ENCODE results near the gene PPFIA4. TPM values are rescaled to one million over a fixed set of nuclear protein-coding genes. Genes with fewer than 3 reads are reported as not detected.

The PPFIA4 gene
- total RNA-seq, 1 experiment from 2014 or later: 21.1 TPM

- H3K4me1 Mint-ChIP-seq: peaks cover 23% of the 10 kb centered on the region
- no peaks in the 10 kb centered on the region for H3K27me3 Mint-ChIP-seq (ENCODE audit: low read depth)
- ChIA-PET POLR2A (interaction anchor here (0.6 to 2.0 kb wide), 11 partner anchors 10 to 549 kb away, joined by 3 to 10 read pairs (median 3); partner anchors contain the start of genes KDM5B, KLHL12 and RABIF), CTCF (interaction anchor here (0.6 to 3.5 kb wide), 6 partner anchors 9 to 260 kb away, joined by 3 to 16 read pairs (median 4); no protein-coding TSS in a partner anchor)
- H3K4me3 Mint-ChIP-seq: peak within 1 kb of the TSS; percentile 96
- peak; percentile 98 for DNase-seq (ENCODE audit: low spot score)
- peaks cover 27% of the 10 kb centered on the region for H3K36me3 Mint-ChIP-seq
- peaks cover 5% of the 10 kb centered on the region; the same call in 1 of the 2 replicates for H3K9me3 Mint-ChIP-seq
- ATAC-seq: peak; percentile 91
- H3K27ac Mint-ChIP-seq: peak within 1 kb of the TSS; percentile 100
- peak; percentile 84 for TF ChIP-seq SP1 (CRISPR knock-in tag; conservative IDR thresholded peaks at IDR 0.05)
- no peak for TF ChIP-seq KAT7 (CRISPR knock-in tag; IDR thresholded peaks at IDR 0.05; ENCODE audit: borderline replicate concordance)
- TF ChIP-seq, protein P1, sequence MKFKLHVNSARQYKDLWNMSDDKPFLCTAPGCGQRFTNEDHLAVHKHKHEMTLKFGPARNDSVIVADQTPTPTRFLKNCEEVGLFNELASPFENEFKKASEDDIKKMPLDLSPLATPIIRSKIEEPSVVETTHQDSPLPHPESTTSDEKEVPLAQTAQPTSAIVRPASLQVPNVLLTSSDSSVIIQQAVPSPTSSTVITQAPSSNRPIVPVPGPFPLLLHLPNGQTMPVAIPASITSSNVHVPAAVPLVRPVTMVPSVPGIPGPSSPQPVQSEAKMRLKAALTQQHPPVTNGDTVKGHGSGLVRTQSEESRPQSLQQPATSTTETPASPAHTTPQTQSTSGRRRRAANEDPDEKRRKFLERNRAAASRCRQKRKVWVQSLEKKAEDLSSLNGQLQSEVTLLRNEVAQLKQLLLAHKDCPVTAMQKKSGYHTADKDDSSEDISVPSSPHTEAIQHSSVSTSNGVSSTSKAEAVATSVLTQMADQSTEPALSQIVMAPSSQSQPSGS (CRISPR knock-in tag; IDR thresholded peaks at IDR 0.05; ENCODE audit: borderline replicate concordance, low read depth): 0 out of 2 replicates have a peak, but pooled peaks have one; percentile 17
- no peak for TF ChIP-seq ZNF396 (CRISPR knock-in tag; IDR thresholded peaks at IDR 0.05; ENCODE audit: borderline replicate concordance)
- TF ChIP-seq GRHL2 (CRISPR knock-in tag; IDR thresholded peaks at IDR 0.05; ENCODE audit: insufficient replicate concordance, severe bottlenecking): no peak
- peak; percentile 36; the same call in 1 of the 2 replicates for TF ChIP-seq TEAD1 (CRISPR knock-in tag; IDR thresholded peaks at IDR 0.05)
- peak; percentile 97 for TF ChIP-seq CREM (CRISPR knock-in tag; IDR thresholded peaks at IDR 0.05)
- peak; percentile 84; the same call in 1 of the 2 replicates for TF ChIP-seq FOXK1 (CRISPR knock-in tag; IDR thresholded peaks at IDR 0.05)
- TF ChIP-seq, protein P2, sequence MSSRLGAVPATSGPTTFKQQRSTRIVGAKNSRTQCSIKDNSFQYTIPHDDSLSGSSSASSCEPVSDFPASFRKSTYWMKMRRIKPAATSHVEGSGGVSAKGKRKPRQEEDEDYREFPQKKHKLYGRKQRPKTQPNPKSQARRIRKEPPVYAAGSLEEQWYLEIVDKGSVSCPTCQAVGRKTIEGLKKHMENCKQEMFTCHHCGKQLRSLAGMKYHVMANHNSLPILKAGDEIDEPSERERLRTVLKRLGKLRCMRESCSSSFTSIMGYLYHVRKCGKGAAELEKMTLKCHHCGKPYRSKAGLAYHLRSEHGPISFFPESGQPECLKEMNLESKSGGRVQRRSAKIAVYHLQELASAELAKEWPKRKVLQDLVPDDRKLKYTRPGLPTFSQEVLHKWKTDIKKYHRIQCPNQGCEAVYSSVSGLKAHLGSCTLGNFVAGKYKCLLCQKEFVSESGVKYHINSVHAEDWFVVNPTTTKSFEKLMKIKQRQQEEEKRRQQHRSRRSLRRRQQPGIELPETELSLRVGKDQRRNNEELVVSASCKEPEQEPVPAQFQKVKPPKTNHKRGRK (CRISPR knock-in tag; IDR thresholded peaks at IDR 0.05; ENCODE audit: borderline replicate concordance): 0 out of 2 replicates have a peak, but pooled peaks have one; percentile 34
- TF ChIP-seq ZBTB21 (CRISPR knock-in tag; IDR thresholded peaks at IDR 0.05; ENCODE audit: borderline replicate concordance): no peak
- TF ChIP-seq ERG (CRISPR knock-in tag; IDR thresholded peaks at IDR 0.05): no peak
- no peak for TF ChIP-seq FOXJ3 (CRISPR knock-in tag; IDR thresholded peaks at IDR 0.05; ENCODE audit: borderline replicate concordance)
- TF ChIP-seq E2F1 (CRISPR knock-in tag; IDR thresholded peaks at IDR 0.05): peak; percentile 46; the same call in 1 of the 2 replicates
- no peak for TF ChIP-seq JUN (CRISPR knock-in tag; IDR thresholded peaks at IDR 0.05)
- no peak for TF ChIP-seq ZNF121 (CRISPR knock-in tag; IDR thresholded peaks at IDR 0.05)
- no peak for TF ChIP-seq GABPB1 (CRISPR knock-in tag; IDR thresholded peaks at IDR 0.05)
- TF ChIP-seq EMX1 (CRISPR knock-in tag; IDR thresholded peaks at IDR 0.05): no peak
- peak; percentile 99 for TF ChIP-seq NFYB (CRISPR knock-in tag; conservative IDR thresholded peaks at IDR 0.05; ENCODE audit: low read depth)
- no peak for TF ChIP-seq ZNF425 (CRISPR knock-in tag; conservative IDR thresholded peaks at IDR 0.05)
- no peak for TF ChIP-seq ZNF671 (CRISPR knock-in tag; IDR thresholded peaks at IDR 0.05)
- no peak for TF ChIP-seq STAT6 (CRISPR knock-in tag; conservative IDR thresholded peaks at IDR 0.05; ENCODE audit: low read depth)
- TF ChIP-seq, protein P3, sequence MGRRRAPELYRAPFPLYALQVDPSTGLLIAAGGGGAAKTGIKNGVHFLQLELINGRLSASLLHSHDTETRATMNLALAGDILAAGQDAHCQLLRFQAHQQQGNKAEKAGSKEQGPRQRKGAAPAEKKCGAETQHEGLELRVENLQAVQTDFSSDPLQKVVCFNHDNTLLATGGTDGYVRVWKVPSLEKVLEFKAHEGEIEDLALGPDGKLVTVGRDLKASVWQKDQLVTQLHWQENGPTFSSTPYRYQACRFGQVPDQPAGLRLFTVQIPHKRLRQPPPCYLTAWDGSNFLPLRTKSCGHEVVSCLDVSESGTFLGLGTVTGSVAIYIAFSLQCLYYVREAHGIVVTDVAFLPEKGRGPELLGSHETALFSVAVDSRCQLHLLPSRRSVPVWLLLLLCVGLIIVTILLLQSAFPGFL (CRISPR knock-in tag; IDR thresholded peaks at IDR 0.05; ENCODE audit: borderline replicate concordance): no peak
These were observed 19.1 kb upstream of the PPFIA4 start, which contains the start of gene TMEM183A for GRCh38 chr1:203006948-203007871. TSS of gene TMEM183A (plus strand) at chr1:203007374. CDS start at chr1:203007466, 92 bp downstream.
